H1 (cell line): ENCODE results near the gene GABPB2. TPM values are rescaled to one million over a fixed set of nuclear protein-coding genes. Genes with fewer than 3 reads are reported as not detected.

Experiments
- CBX8 ChIP-seq: fragments of 300-800, 300-1000 bp; sonication (generic); IDR thresholded peaks from 2 replicates; pipeline ENCODE4 v1.7.1; 2016; ENCODE audit warnings: low read depth, low read length, borderline replicate concordance
- CTBP2 ChIP-seq: IDR thresholded peaks from 2 replicates; pipeline ENCODE4 v1.7.0; 2011; ENCODE audit warnings: borderline replicate concordance, mild to moderate bottlenecking, moderate library complexity, mixed read lengths, low read length; ENCODE audit not compliant: insufficient read depth, insufficient read length
- E2F6 ChIP-seq: IDR thresholded peaks from 2 replicates; pipeline ENCODE4 v1.6.1; 2012; ENCODE audit warnings: inconsistent platforms
- HDAC6 ChIP-seq: IDR thresholded peaks from one replicate; pipeline ENCODE4 v1.7.1; 2012; ENCODE audit warnings: low read depth, mild to moderate bottlenecking, inconsistent platforms, low read length, moderate library complexity
- MAFK ChIP-seq: IDR thresholded peaks from 2 replicates; pipeline ENCODE4 v1.6.1; 2012; ENCODE audit warnings: low read depth, mild to moderate bottlenecking, improper control_type of control experiment, low read length
- RNF2 ChIP-seq: fragments of 200-900, 300-1000 bp; sonication (generic); IDR thresholded peaks from 2 replicates; pipeline ENCODE4 v1.7.1; 2016; ENCODE audit warnings: borderline replicate concordance, low read depth, mild to moderate bottlenecking, antibody characterized with exemption, low read length; ENCODE audit not compliant: poor library complexity, severe bottlenecking; ENCODE audit errors: missing control alignments
- SIN3A ChIP-seq, 2 experiments: IDR thresholded peaks in 1 of 2; conservative IDR thresholded peaks in 1 of 2; 2 replicates each; pipeline ENCODE4 v1.6.1; 2011 to 2012; ENCODE audit warnings: low read length in 2 of 2, improper control_type of control experiment in 1 of 2, low read depth in 1 of 2, mild to moderate bottlenecking in 1 of 2
- polyA plus RNA-seq, 7 experiments: library from polyadenylated mRNA; depleted of rRNA in 3 of 7; stranded (reverse) in 5 of 7; unstranded in 2 of 7; fragments of >200 nt in 5 of 7; fragments of 200-250 nt in 2 of 7; gene quantifications; 1 replicate in 5 of 7; 2 replicates in 1 of 7; 4 replicates in 1 of 7; pipeline versions ENCODE4 v1.2.1 to v1.2.3, GENCODE V29; 2011 to 2013; ENCODE audit warnings: missing spikeins in 2 of 7, mixed read lengths in 2 of 7
- total RNA-seq: library from RNA; stranded (reverse); fragmentation: NEBNext Ultra II Directional; extraction: Animal tissue kit (Norgen Biotek cat#: 25700); gene quantifications from 2 replicates; pipeline ENCODE4 v1.2.1, GENCODE V29; 2021

GABPB2 gene
- total and polyA plus RNA-seq, 2 of the 8 experiments (the other 6 are each of a cell fraction or from before 2014, with no cell fraction given) = 1.8 to 2.4 TPM

DNA sequence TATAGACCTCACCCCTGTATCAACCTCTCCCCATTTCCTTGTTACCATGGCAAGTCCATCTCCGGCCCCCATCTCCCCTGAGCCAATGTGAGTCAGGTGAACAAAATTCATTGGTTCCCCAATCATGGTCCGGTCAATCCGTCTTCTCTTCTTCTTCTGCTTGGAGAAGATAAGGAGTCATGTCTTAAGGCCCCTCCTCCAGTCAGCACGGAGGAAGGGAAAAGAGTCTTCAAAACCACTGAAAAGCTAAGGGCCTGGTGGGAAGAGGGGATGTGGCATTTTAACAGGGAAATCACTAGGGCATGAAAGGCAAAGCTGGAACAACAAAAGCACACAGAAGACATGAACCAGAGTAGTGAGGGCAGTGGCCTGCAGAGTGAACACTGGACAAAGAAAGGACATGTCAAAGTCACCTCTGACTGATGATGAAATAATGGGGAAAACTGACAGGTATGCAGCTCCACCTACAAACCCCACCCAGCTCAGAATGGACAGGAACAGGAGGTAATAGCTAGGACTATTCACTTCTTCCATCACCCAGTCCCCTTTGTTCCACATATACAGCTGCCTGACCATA, 15.5 kb upstream of the GABPB2 start (continued):
- TF ChIP-seq E2F6 = no peak
- no peak for TF ChIP-seq CTBP2
- no peak for TF ChIP-seq MAFK
- no peak for TF ChIP-seq SIN3A (conservative IDR thresholded peaks at IDR 0.05 in 1 of 2, IDR thresholded peaks at IDR 0.05 in 1 of 2; ENCODE audit: low read depth in 1 of 2, low read length in 2 of 2)
- TF ChIP-seq RNF2 = no peak
- TF ChIP-seq CBX8 = no peak
- no peak for TF ChIP-seq HDAC6
